PFSK-1 (cell line): ENCODE results near the gene SIX1.

ENCODE experiments used
- FOXP2 ChIP-seq: optimal IDR thresholded peaks from 2 replicates; pipeline ENCODE3; 2011; ENCODE audit warnings: borderline replicate concordance, control low read depth, inconsistent platforms; ENCODE audit not compliant: insufficient read depth; ENCODE audit errors: extremely low read length, extremely low read depth
- POLR2AphosphoS5 ChIP-seq: IDR thresholded peaks from 2 replicates; pipeline ENCODE4 v1.6.1; 2012; ENCODE audit warnings: low read depth, mild to moderate bottlenecking, control low read depth, low read length, moderate library complexity
- REST ChIP-seq, 2 experiments: IDR thresholded peaks; 2 replicates each; pipeline versions ENCODE4 v1.6.1 to v1.8.0; 2011 to 2012; ENCODE audit warnings: low read depth in 2 of 2, low read length in 2 of 2, control low read depth in 1 of 2, inconsistent platforms in 1 of 2, mild to moderate bottlenecking in 1 of 2, moderate library complexity in 1 of 2; ENCODE audit not compliant: insufficient read depth in 1 of 2
- SIN3A ChIP-seq: IDR thresholded peaks from 2 replicates; pipeline ENCODE4 v1.6.1; 2012; ENCODE audit warnings: mild to moderate bottlenecking, low read length, moderate library complexity, borderline replicate concordance; ENCODE audit not compliant: insufficient read depth
- TAF1 ChIP-seq: IDR thresholded peaks from 2 replicates; pipeline ENCODE4 v1.6.1; 2012; ENCODE audit warnings: low read length, control low read depth, borderline replicate concordance; ENCODE audit not compliant: insufficient read depth

SIX1 gene

GRCh38 chr14:60645126-60645741, 4.0 kb downstream of the SIX1 start:
- TF ChIP-seq FOXP2 = no peak
- TF ChIP-seq TAF1 = no peak
- no peak for TF ChIP-seq REST (IDR thresholded peaks at IDR 0.05; ENCODE audit: insufficient read depth in 1 of 2, low read depth in 2 of 2, low read length in 2 of 2)
- TF ChIP-seq SIN3A = no peak
- no peak for TF ChIP-seq POLR2AphosphoS5

- TF ChIP-seq FOXP2 = no peak
- no peak for TF ChIP-seq SIN3A
Measured at GRCh38 chr14:60644666-60645065, 4.6 kb downstream of the SIX1 start.

- no peak for TF ChIP-seq FOXP2
- TF ChIP-seq SIN3A = no peak
- TF ChIP-seq TAF1 = no peak
- TF ChIP-seq REST (IDR thresholded peaks at IDR 0.05; ENCODE audit: insufficient read depth in 1 of 2, low read depth in 2 of 2, low read length in 2 of 2) = no peak
- no peak for TF ChIP-seq POLR2AphosphoS5
Measured at GRCh38 chr14:60643463-60644314, 5.6 kb downstream of the SIX1 start.

GRCh38 chr14:60643141-60643462, 6.2 kb downstream of the SIX1 start:
- TF ChIP-seq SIN3A = no peak
- TF ChIP-seq FOXP2 = no peak
- TF ChIP-seq REST (IDR thresholded peaks at IDR 0.05; ENCODE audit: insufficient read depth in 1 of 2, low read depth in 2 of 2, low read length in 2 of 2) = no peak
- TF ChIP-seq POLR2AphosphoS5 = no peak
- TF ChIP-seq TAF1 = no peak

GRCh38 chr14:60642270-60643140, 6.8 kb downstream of the SIX1 start:
- TF ChIP-seq TAF1 (no peak), FOXP2 (no peak), SIN3A (no peak), REST (IDR thresholded peaks at IDR 0.05; ENCODE audit: insufficient read depth in 1 of 2, low read depth in 2 of 2, low read length in 2 of 2) (no peak), POLR2AphosphoS5 (no peak)
